HEK293T (cell line): ENCODE data around the gene COL10A1.

ENCODE experiments used
- CTCF ChIA-PET: fragments of 350-600 bp; formaldehyde crosslinking; extraction: SDS; loops from one replicate; lab custom pipeline; 2021; ENCODE audit warnings: antibody characterized with exemption, inconsistent platforms; lab: Yijun Ruan, JAX
- POLR2A ChIA-PET: fragments of 350-600 bp; formaldehyde crosslinking; extraction: SDS; loops from one replicate; lab custom pipeline; 2020; ENCODE audit warnings: antibody characterized with exemption, inconsistent platforms; lab: Yijun Ruan, JAX
- DNase-seq: peaks from one replicate; pipeline ENCODE4 v3.0.0; 2012; ENCODE audit warnings: mixed read lengths; ENCODE audit errors: extremely low spot score
- ARNT ChIP-seq: fragments of 450-650 bp; IDR thresholded peaks from 2 replicates; pipeline ENCODE4 v1.6.1; 2017; ENCODE audit warnings: mild to moderate bottlenecking
- BHLHE40 ChIP-seq: fragments of 450-650 bp; IDR thresholded peaks from 2 replicates; pipeline ENCODE4 v1.6.1; 2016; ENCODE audit warnings: mild to moderate bottlenecking, moderate library complexity, borderline replicate concordance
- CTBP1 ChIP-seq: fragments of 450-650 bp; IDR thresholded peaks from 2 replicates; pipeline ENCODE4 v1.6.1; 2016; ENCODE audit warnings: borderline replicate concordance
- ELF4 ChIP-seq: fragments of 450-650 bp; IDR thresholded peaks from 2 replicates; pipeline ENCODE4 v1.6.1; 2017; ENCODE audit warnings: antibody characterized with exemption
- FOXA1 ChIP-seq: fragments of 450-650 bp; IDR thresholded peaks from 2 replicates; pipeline ENCODE4 v1.6.1; 2016; ENCODE audit warnings: mild to moderate bottlenecking
- FOXK2 ChIP-seq: fragments of 450-650 bp; IDR thresholded peaks from 2 replicates; pipeline ENCODE4 v1.6.1; 2016; ENCODE audit warnings: mild to moderate bottlenecking
- FOXM1 ChIP-seq: fragments of 450-650 bp; IDR thresholded peaks from 2 replicates; pipeline ENCODE4 v1.6.1; 2017; ENCODE audit warnings: mild to moderate bottlenecking, borderline replicate concordance
- HDGF ChIP-seq: fragments of 450-650 bp; IDR thresholded peaks from 2 replicates; pipeline ENCODE4 v1.6.1; 2017; ENCODE audit warnings: antibody characterized with exemption, borderline replicate concordance
- L3MBTL2 ChIP-seq: fragments of 450-650 bp; conservative IDR thresholded peaks from 2 replicates; pipeline ENCODE4 v1.6.1; 2016; ENCODE audit warnings: mild to moderate bottlenecking
- LEF1 ChIP-seq: fragments of 450-650 bp; IDR thresholded peaks from 2 replicates; pipeline ENCODE4 v1.6.1; 2017; ENCODE audit warnings: mild to moderate bottlenecking, borderline replicate concordance
- NFRKB ChIP-seq: fragments of 450-650 bp; IDR thresholded peaks from 2 replicates; pipeline ENCODE4 v1.6.1; 2016; ENCODE audit warnings: mild to moderate bottlenecking, moderate library complexity
- SP1 ChIP-seq: fragments of 450-650 bp; IDR thresholded peaks from 2 replicates; pipeline ENCODE4 v1.6.1; 2017
- SUZ12 ChIP-seq: fragments of 450-650 bp; IDR thresholded peaks from 2 replicates; pipeline ENCODE4 v1.6.1; 2016; ENCODE audit warnings: mild to moderate bottlenecking
- TARDBP ChIP-seq: fragments of 450-650 bp; IDR thresholded peaks from 2 replicates; pipeline ENCODE4 v1.6.1; 2016
- ZNF384 ChIP-seq: fragments of 450-650 bp; IDR thresholded peaks from 2 replicates; pipeline ENCODE4 v1.6.1; 2016
- TF ChIP-seq, protein P1 (sequence below): fragments of 450-650 bp; IDR thresholded peaks from 2 replicates; pipeline ENCODE4 v1.6.1; 2016

The COL10A1 gene

DNA sequence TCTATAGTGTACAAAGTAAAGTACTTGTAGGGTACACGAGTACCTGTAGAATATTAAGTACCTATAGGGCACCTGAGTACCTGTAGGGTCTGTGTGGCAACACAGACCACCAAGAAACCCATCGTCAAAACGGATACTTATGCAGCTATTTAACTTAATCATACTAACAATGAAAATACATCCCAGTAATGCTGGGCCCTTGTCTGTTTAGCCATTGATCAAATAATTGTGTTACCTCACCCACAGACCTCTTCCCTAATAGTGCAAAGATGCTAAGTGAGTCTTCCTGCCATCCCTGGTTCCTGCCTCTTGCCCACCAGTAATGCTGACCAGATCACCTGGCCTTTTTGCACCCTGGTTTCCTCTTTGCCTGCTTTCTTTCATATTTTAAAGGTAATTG lies 7.5 kb upstream of the COL10A1 start:
- ChIA-PET CTCF (interaction anchor here (0.7 kb wide), 1 partner anchor 1659 kb away, joined by 3 read pairs; no protein-coding TSS in a partner anchor), POLR2A (no interaction called here)
- TF ChIP-seq SP1 = no peak
- TF ChIP-seq L3MBTL2 = no peak
- no peak for TF ChIP-seq SUZ12
- TF ChIP-seq FOXM1 = no peak
- TF ChIP-seq, protein P1, sequence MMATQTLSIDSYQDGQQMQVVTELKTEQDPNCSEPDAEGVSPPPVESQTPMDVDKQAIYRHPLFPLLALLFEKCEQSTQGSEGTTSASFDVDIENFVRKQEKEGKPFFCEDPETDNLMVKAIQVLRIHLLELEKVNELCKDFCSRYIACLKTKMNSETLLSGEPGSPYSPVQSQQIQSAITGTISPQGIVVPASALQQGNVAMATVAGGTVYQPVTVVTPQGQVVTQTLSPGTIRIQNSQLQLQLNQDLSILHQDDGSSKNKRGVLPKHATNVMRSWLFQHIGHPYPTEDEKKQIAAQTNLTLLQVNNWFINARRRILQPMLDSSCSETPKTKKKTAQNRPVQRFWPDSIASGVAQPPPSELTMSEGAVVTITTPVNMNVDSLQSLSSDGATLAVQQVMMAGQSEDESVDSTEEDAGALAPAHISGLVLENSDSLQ = no peak
- no peak for TF ChIP-seq ARNT
- TF ChIP-seq FOXK2 = no peak
- no peak for TF ChIP-seq FOXA1
- TF ChIP-seq ZNF384 = no peak
- no peak for TF ChIP-seq TARDBP
- no peak for TF ChIP-seq HDGF
- no peak for TF ChIP-seq BHLHE40
- no peak for TF ChIP-seq NFRKB
- no peak for TF ChIP-seq CTBP1
- TF ChIP-seq LEF1 = no peak
- TF ChIP-seq ELF4 = no peak
- DNase-seq = no peak

DNA sequence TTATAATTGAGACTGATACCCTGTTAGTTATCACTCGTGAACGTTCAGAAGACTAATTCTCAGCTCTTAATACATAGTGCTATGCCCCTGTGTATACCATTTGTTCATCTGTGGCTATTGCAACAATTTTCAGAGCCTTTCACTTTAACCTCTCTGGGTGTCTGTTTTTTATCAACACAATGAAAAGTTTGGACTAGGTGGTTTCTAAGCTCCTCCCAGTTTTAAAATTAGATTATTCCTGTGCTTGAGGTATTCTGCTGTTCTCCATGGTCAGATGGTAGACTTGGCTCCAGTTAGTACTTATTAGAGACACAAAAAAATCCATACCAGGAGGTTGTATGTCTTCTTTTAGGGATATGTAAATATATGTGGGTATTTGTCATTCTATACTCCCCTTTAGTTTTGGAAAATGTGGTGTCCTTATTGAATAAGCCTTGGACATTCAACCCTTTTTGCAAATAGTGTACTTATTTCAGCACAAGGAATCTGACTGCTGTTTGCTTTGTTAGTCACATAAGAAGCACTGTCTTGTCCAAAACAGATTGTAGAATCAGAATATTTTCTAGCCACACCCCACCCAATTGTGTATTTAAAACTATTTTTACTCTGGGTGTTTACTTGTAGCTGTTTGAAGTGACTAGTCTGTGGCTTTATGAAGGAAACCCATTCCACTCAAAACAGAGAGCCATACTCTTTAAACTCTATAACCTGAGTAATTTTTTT lies 2.0 kb upstream of the COL10A1 start:
- DNase-seq = no peak
- POLR2A ChIA-PET = no interaction called here
- no peak for TF ChIP-seq TARDBP
- TF ChIP-seq FOXK2 = no peak
- no peak for TF ChIP-seq L3MBTL2
- no peak for TF ChIP-seq HDGF
- TF ChIP-seq CTBP1 = no peak
- no peak for TF ChIP-seq ZNF384
- no peak for TF ChIP-seq ARNT
- no peak for TF ChIP-seq SUZ12
- TF ChIP-seq ELF4 = no peak
- no peak for TF ChIP-seq FOXA1
- TF ChIP-seq, protein P1 = no peak
- TF ChIP-seq FOXM1 = no peak
- no peak for TF ChIP-seq BHLHE40
- TF ChIP-seq NFRKB = no peak
- TF ChIP-seq SP1 = no peak
- CTCF ChIA-PET = interaction anchor here (1.0 kb wide), 1 partner anchor 8 kb away, joined by 3 read pairs; no protein-coding TSS in a partner anchor

DNA sequence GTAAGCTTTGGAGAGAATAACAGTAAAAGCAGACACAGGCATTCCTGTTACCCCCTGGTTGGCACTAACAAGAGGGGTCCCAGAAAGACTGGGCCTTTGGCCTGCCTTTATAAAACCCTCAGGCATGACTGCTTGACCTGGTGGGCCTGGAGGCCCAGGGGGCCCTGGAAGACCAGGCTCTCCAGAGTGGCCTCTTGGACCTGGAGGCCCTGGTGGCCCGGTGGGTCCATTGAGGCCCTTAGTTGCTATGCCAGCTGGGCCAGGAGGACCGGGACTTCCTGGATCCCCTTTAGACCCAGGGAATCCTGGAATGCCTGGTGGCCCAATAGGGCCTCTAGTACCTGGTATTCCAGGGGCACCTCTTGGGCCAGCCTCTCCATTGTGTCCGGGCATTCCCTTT lies 5.5 kb downstream of the COL10A1 start:
- ChIA-PET POLR2A (interaction anchor here (0.9 kb wide), 1 partner anchor 19 kb away, joined by 3 read pairs; the partner anchor contains the start of gene NT5DC1), CTCF (interaction anchor here (0.9 kb wide), 1 partner anchor 7 kb away, joined by 3 read pairs; no protein-coding TSS in a partner anchor)
- no peak for TF ChIP-seq SP1
- no peak for TF ChIP-seq L3MBTL2
- TF ChIP-seq CTBP1 = no peak
- no peak for TF ChIP-seq ELF4
- TF ChIP-seq FOXK2 = no peak
- TF ChIP-seq, protein P1 = no peak
- TF ChIP-seq FOXA1 = no peak
- TF ChIP-seq HDGF = no peak
- TF ChIP-seq LEF1 = no peak
- TF ChIP-seq TARDBP = no peak
- TF ChIP-seq ZNF384 = no peak
- no peak for TF ChIP-seq ARNT
- TF ChIP-seq BHLHE40 = no peak
- TF ChIP-seq NFRKB = no peak
- no peak for TF ChIP-seq FOXM1
- no peak for TF ChIP-seq SUZ12
- no peak for DNase-seq

DNA sequence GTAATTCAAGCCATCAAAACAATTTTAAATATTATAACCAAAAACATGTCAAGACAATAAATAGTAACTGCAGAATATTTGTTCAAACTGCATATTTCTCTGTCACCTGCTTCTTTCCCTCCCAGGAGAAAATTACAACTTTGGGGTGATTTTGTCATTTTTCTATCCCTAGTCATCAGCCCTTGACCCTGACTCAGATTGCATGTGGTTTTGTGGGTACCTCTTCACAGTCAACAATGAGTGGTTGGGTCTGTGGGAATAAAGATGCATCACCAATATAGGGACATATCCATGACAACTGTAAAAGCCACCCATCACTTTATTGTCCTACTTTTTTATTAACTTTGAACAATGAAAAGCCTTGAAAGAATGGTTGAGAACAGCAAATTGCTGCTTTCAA lies 7.3 kb downstream of the COL10A1 start:
- ChIA-PET POLR2A (no interaction called here), CTCF (no interaction called here)
- no peak for DNase-seq
- no peak for TF ChIP-seq FOXK2
- no peak for TF ChIP-seq CTBP1
- no peak for TF ChIP-seq HDGF

DNA sequence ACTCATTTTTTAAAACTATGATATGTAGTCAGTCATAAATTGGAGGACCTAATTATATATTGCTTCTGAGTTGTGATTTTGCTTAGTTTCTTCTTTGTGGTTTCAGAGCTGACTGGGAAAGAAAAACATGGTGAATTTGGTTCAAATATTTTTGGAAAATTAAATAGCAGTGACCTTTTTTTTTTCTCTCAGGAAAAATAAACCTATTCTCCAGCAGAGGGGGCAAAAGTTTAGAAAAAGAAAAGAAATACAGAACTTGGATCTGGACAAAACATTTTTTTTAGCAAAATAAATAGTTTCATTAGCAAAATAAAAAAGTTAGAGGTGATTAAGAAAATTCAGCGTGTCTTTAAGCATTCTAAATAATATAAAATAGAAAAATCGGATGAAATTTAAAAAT lies 10.2 kb downstream of the COL10A1 start:
- TF ChIP-seq SP1 (no peak), ZNF384 (peak; percentile 68), HDGF (no peak), FOXA1 (no peak), TARDBP (no peak)
- ChIA-PET POLR2A (no interaction called here), CTCF (no interaction called here)
- no peak for DNase-seq

DNA sequence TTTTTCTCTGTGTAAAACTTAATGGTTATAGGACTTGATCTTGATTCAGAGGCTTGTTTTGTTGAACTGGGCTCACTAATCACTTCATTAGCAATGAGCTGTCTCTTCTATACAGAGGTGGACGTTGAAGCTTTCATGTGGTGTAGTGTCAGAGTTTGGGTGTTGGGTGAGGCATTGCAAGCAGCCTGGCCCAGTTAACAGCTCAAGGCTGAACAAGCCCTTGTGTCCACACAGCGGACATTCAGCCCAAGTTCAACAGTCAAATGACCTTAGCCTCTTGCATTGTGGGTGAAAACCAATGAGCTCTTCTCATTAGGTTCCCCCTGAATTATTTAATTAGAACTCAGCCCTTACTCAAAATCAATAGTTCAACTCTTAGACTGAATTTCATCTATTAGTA lies 12.5 kb downstream of the COL10A1 start:
- CTCF ChIA-PET = interaction anchor here (1.8 to 2.6 kb wide), 2 partner anchors 12 to 102 kb away, joined by 8 to 26 read pairs; partner anchors contain the start of gene NT5DC1
- POLR2A ChIA-PET = interaction anchor here (1.6 kb wide), 1 partner anchor 13 kb away, joined by 8 read pairs; the partner anchor contains the start of gene NT5DC1

More for the DNA sequence above, 12.5 kb downstream of the COL10A1 start:
- DNase-seq = no peak
- no peak for TF ChIP-seq ARNT
- TF ChIP-seq, protein P1 = no peak
- TF ChIP-seq SP1 = no peak
- TF ChIP-seq L3MBTL2 = no peak
- TF ChIP-seq SUZ12 = no peak
- no peak for TF ChIP-seq NFRKB
- no peak for TF ChIP-seq ELF4
